ENCODE measurements around the gene RNF213.

Gene RNF213

GRCh38 chr17:80442764-80443163 lies 182.1 kb downstream of the RNF213 start:
- no peak overlapping the region for H3K4me3 ChIP-seq (ENCODE audit: low read depth, low read length)
- TF ChIP-seq, protein P1, sequence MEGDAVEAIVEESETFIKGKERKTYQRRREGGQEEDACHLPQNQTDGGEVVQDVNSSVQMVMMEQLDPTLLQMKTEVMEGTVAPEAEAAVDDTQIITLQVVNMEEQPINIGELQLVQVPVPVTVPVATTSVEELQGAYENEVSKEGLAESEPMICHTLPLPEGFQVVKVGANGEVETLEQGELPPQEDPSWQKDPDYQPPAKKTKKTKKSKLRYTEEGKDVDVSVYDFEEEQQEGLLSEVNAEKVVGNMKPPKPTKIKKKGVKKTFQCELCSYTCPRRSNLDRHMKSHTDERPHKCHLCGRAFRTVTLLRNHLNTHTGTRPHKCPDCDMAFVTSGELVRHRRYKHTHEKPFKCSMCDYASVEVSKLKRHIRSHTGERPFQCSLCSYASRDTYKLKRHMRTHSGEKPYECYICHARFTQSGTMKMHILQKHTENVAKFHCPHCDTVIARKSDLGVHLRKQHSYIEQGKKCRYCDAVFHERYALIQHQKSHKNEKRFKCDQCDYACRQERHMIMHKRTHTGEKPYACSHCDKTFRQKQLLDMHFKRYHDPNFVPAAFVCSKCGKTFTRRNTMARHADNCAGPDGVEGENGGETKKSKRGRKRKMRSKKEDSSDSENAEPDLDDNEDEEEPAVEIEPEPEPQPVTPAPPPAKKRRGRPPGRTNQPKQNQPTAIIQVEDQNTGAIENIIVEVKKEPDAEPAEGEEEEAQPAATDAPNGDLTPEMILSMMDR (IDR thresholded peaks at IDR 0.05; ENCODE audit: low read depth, low read length): no peak
- in situ Hi-C loops (cut with HindIII; ENCODE audit: low sequenced_read_pairs): no loop called here
- no peak for DNase-seq (ENCODE audit: low read depth, low spot score)

- DNase-seq (ENCODE audit: low read depth, low spot score): no peak
- TF ChIP-seq, protein P1 (IDR thresholded peaks at IDR 0.05; ENCODE audit: low read depth, low read length): no peak
- in situ Hi-C loops (cut with HindIII; ENCODE audit: low sequenced_read_pairs): no loop called here
- no peak overlapping the region for H3K4me3 ChIP-seq (ENCODE audit: low read depth, low read length)
Observed at GRCh38 chr17:80443498-80443897, 182.8 kb downstream of the RNF213 start.

- no peak overlapping the region for H3K4me3 ChIP-seq (ENCODE audit: low read depth, low read length)
- TF ChIP-seq, protein P1 (IDR thresholded peaks at IDR 0.05; ENCODE audit: low read depth, low read length): no peak
- no peak for DNase-seq (ENCODE audit: low read depth, low spot score)
- in situ Hi-C loops (cut with HindIII; ENCODE audit: low sequenced_read_pairs): no loop called here
Observed at GRCh38 chr17:80443916-80444643, 183.4 kb downstream of the RNF213 start.

DNA sequence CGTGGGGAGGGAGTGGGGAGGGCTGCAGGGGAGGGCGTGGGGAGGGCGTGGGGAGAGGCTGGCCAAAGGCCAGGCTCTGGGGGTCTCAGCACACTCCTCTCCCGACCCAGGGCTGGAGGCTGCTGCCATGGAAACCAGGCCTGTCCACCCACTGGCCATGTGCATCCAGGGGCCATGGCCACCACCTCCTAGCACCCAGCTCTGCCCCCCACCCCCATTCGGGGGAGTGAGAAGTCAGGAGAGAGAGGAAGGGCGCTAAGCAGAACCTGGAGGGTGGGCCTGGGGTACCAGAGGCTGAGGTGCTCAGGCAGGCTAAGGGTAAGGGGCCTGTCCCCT lies 184.0 kb downstream of the RNF213 start:
- in situ Hi-C loops (cut with HindIII; ENCODE audit: low sequenced_read_pairs): no loop called here
- no peak for DNase-seq (ENCODE audit: low read depth, low spot score)
- TF ChIP-seq, protein P1 (IDR thresholded peaks at IDR 0.05; ENCODE audit: low read depth, low read length): no peak
- no peak overlapping the region for H3K4me3 ChIP-seq (ENCODE audit: low read depth, low read length)

DNA sequence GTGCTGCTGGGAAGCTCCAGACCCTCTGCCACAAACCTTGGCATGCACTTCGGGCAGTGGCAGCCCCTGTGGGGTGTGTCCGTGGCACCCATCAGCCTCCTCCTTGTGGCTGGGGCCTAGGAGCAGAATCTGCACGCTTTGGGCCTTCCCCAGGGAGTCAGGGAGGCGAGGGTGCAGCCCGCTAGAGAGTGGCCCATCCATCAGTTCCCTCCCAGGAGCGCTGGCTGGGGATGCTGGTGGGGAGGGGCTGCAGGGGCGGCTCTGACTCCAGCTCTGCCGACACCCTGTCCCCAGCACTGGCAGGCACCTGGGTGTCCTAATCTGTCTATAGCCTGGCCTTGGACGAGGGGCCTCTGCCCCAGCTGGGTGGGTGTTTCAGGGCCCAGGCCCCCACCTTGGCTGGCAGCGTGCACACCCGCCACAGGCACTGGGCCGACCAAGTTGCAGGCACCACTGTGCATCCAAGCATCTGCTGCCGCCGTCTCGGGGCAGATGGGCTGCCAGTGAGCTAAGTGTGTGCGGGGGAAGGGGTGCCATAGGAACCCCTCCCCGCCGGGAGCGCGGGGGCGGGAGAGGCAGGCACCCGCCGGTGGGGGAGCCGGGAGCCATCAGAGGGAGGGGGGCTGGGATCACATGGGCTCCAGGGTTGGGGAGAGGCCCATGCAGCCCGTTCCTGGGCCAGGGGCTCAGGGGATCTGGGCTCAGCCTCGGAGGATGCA lies 184.5 kb downstream of the RNF213 start:
- TF ChIP-seq, protein P1 (IDR thresholded peaks at IDR 0.05; ENCODE audit: low read depth, low read length): no peak

GRCh38 chr17:80445726-80446110 lies 185.1 kb downstream of the RNF213 start:
- in situ Hi-C loops (cut with HindIII; ENCODE audit: low sequenced_read_pairs): no loop called here
- H3K4me3 ChIP-seq (ENCODE audit: low read depth, low read length): no peak overlapping the region
- TF ChIP-seq, protein P1 (IDR thresholded peaks at IDR 0.05; ENCODE audit: low read depth, low read length): no peak
- DNase-seq (ENCODE audit: low read depth, low spot score): no peak

More for the DNA sequence above, 184.5 kb downstream of the RNF213 start:
- in situ Hi-C loops (cut with HindIII; ENCODE audit: low sequenced_read_pairs): no loop called here
- DNase-seq (ENCODE audit: low read depth, low spot score): no peak
- H3K4me3 ChIP-seq (ENCODE audit: low read depth, low read length): no peak overlapping the region

Data from astrocyte of the spinal cord (primary cell).